ENCODE results near the gene TUBGCP2. TPM values are rescaled to one million over a fixed set of nuclear protein-coding genes. Genes with fewer than 3 reads are reported as not detected.

The TUBGCP2 gene
- total RNA-seq, 1 experiment from 2014 or later, result 52.4 TPM

GRCh38 chr10:133350283-133350949, 41.7 kb upstream of the TUBGCP2 start:
- Histone ChIP-seq H3K9ac (ENCODE audit: extremely low read depth, insufficient read length, low read length) (no peak overlapping the region), H3K23me2 (ENCODE audit: insufficient read length, low read depth, low read length, poor library complexity, severe bottlenecking) (no peaks in the 10 kb centered on the region), H2AFZ (ENCODE audit: low read length) (no peak overlapping the region), H3K14ac (ENCODE audit: insufficient read depth, low read length) (no peak overlapping the region; the same call in 1 of the 2 replicates), H4K91ac (ENCODE audit: insufficient read length, low read depth, low read length) (no peak overlapping the region), H3K4ac (ENCODE audit: low read depth, low read length) (no peak overlapping the region), H2BK5ac (ENCODE audit: insufficient read length, low read length) (no peak overlapping the region), H4K8ac (replicated peaks; ENCODE audit: insufficient read length, low read depth, low read length) (no peak overlapping the region), H2BK15ac (ENCODE audit: low read depth, low read length) (no peak overlapping the region), H2AK5ac (ENCODE audit: insufficient read length, low read length) (no peak overlapping the region), H3K23ac (ENCODE audit: insufficient read length, low read depth, low read length) (no peak overlapping the region), H2BK120ac (ENCODE audit: low read depth, low read length, poor library complexity, severe bottlenecking) (no peak overlapping the region), H3K27ac (ENCODE audit: insufficient read length, low read depth, low read length) (no peak overlapping the region), H3K4me1 (ENCODE audit: insufficient read depth, low read length) (no peaks in the 10 kb centered on the region), H4K20me1 (ENCODE audit: control insufficient read depth, insufficient read depth, insufficient read length) (no peaks in the 10 kb centered on the region), H4K5ac (ENCODE audit: insufficient read length, low read depth, low read length) (no peak overlapping the region), H3K27me3 (ENCODE audit: insufficient read depth, low read length) (no peaks in the 10 kb centered on the region; the same call in 1 of the 2 replicates), H3K56ac (ENCODE audit: insufficient read length, low read depth, low read length) (no peak overlapping the region), H3K79me1 (ENCODE audit: insufficient read depth, low read depth, low read length, poor library complexity, severe bottlenecking) (no peaks in the 10 kb centered on the region), H2BK12ac (ENCODE audit: insufficient read length, low read depth, low read length) (no peak overlapping the region), H3T11ph (ENCODE audit: low read length) (no peak overlapping the region), H2BK20ac (ENCODE audit: low read depth, low read length, poor library complexity, severe bottlenecking) (no peak overlapping the region), H3K79me2 (ENCODE audit: insufficient read depth, low read length) (no peaks in the 10 kb centered on the region), H3K9me3 (ENCODE audit: control insufficient read depth, low read depth, low read length) (no peaks in the 10 kb centered on the region), H3K18ac (ENCODE audit: insufficient read length, low read depth, low read length) (no peak overlapping the region), H3K4me2 (ENCODE audit: insufficient read depth, insufficient read length, low read length) (no peak overlapping the region)
- TF ChIP-seq, protein P1, sequence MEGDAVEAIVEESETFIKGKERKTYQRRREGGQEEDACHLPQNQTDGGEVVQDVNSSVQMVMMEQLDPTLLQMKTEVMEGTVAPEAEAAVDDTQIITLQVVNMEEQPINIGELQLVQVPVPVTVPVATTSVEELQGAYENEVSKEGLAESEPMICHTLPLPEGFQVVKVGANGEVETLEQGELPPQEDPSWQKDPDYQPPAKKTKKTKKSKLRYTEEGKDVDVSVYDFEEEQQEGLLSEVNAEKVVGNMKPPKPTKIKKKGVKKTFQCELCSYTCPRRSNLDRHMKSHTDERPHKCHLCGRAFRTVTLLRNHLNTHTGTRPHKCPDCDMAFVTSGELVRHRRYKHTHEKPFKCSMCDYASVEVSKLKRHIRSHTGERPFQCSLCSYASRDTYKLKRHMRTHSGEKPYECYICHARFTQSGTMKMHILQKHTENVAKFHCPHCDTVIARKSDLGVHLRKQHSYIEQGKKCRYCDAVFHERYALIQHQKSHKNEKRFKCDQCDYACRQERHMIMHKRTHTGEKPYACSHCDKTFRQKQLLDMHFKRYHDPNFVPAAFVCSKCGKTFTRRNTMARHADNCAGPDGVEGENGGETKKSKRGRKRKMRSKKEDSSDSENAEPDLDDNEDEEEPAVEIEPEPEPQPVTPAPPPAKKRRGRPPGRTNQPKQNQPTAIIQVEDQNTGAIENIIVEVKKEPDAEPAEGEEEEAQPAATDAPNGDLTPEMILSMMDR (conservative IDR thresholded peaks at IDR 0.05), result no peak
- peaks cover 7% of the 10 kb centered on the region for H3K27me3 Mint-ChIP-seq (ENCODE audit: low read depth)
- H3K4me1 Mint-ChIP-seq, result peaks cover 4 to 26% of the 10 kb centered on the region in 2 experiments; a peak in 3 of 4 replicates
- H3K9me3 Mint-ChIP-seq, result no peaks in the 10 kb centered on the region
- H3K27ac Mint-ChIP-seq, result no peak overlapping the region
- H3K36me3 Mint-ChIP-seq (ENCODE audit: insufficient read depth in 1 of 3, low read depth in 3 of 3), result peaks cover 0 to under 1% (median 0%) of the 10 kb centered on the region in 3 experiments; a peak in 1 of 7 replicates
- no CpG with 5 or more reads among the region's 12 CpGs for WGBS (ENCODE audit: extremely low coverage, insufficient read length, low lambda C conversion rate)
- H3K4me3 Mint-ChIP-seq, result peak overlapping the region in 1 of 2 experiments; percentile 44; a peak in 1 of 5 replicates
- no peak for DNase-seq

All from H9 (cell line).